Panc1 (cell line): ENCODE measurements around the gene DNAJC18.

Source experiments
- CTCF ChIP-seq: fragments of 450-650 bp; IDR thresholded peaks from 2 replicates; pipeline ENCODE4 v1.5.1; 2017; ENCODE audit warnings: mild to moderate bottlenecking
- POLR2AphosphoS5 ChIP-seq: IDR thresholded peaks from 2 replicates; pipeline ENCODE4 v1.6.1; 2012; ENCODE audit warnings: mild to moderate bottlenecking, low read depth, low read length, moderate library complexity
- REST ChIP-seq, 2 experiments: IDR thresholded peaks; 2 replicates each; pipeline ENCODE4 v1.6.1; 2011 to 2012; ENCODE audit warnings: low read depth in 2 of 2, control low read depth in 1 of 2, low read length in 1 of 2, mild to moderate bottlenecking in 1 of 2, moderate library complexity in 1 of 2; ENCODE audit not compliant: insufficient read depth in 1 of 2
- TCF7L2 ChIP-seq: IDR thresholded peaks from 2 replicates; pipeline ENCODE4 v1.6.1; 2011; ENCODE audit warnings: mild to moderate bottlenecking, low read depth, low read length, inconsistent platforms

- TF ChIP-seq CTCF (no peak), POLR2AphosphoS5 (no peak), REST (IDR thresholded peaks at IDR 0.05; ENCODE audit: insufficient read depth in 1 of 2, low read depth in 2 of 2, low read length in 1 of 2) (no peak), TCF7L2 (no peak)
Measured at GRCh38 chr5:139438707-139439012, 665 bp downstream of the DNAJC18 start.
